Measurements from ENCODE around the gene KBTBD7.

The KBTBD7 gene

GRCh38 chr13:41193919-41194824 lies at the start of gene KBTBD7:
KBTBD7 (minus strand) TSS chr13:41194569; CDS start chr13:41194257, 312 bp downstream.
- DNase-seq (ENCODE audit: low read depth): peak; percentile 80

DNA sequence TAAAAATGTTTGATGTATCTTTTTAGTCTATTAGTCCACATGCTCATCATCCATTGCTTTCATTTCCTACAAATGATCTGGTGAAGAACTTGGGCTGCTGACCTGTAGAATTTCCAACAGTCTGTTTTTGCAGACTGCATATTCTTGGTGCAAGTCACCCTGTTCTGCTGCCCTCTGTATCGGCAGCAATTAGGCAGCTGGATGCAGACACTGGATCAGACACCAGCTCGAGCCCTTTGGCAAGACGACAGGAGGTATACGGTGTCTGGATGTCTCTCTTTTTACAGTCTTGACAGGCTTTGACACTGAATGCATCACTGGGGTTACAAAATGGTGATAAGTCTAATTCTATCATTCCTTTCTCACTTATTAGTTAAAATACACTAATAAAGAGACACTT lies 47.3 kb upstream of the KBTBD7 start:
- DNase-seq (ENCODE audit: low read depth): no peak

DNA sequence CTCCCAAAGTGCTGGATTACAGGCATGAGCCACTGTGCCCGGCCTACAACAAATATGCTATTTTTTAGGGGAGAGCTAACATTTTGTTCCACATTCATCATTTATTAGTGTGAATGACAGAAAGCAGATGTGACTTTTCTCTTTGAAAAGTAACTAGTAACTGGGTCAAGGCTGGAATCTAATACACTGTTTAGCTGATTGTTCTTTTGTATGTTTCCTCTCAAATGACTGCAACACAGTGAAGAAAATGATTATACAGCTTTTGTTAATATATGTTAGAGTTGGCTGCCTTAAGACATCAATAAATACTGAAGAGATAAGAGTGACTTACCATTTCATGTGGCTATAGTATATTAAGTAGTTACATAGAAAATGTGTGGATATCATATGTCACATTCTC lies 42.0 kb upstream of the KBTBD7 start:
- DNase-seq (ENCODE audit: low read depth): no peak

GRCh38 chr13:41232578-41233480 lies 38.5 kb upstream of the KBTBD7 start:
- DNase-seq (ENCODE audit: low read depth): no peak

DNA sequence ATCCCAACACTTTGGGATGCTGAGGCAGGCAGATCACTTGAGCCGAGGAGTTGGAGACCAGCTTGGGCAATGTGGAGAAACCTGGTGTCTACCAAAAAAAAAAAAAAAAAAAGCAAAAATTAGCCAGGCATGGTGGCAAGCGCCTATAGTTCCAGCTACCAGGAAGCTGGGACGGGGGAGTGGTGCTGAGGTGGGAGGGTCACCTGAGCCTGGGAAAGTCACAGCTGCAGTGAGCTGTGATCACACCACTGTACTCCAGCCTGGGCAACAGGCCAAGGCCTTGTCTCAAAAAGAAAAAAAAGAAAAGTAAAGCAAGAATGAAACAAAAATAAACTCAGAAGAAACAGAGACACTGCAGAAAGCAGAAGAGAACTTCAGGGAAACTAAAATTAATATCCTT lies 37.4 kb upstream of the KBTBD7 start:
- no peak for DNase-seq (ENCODE audit: low read depth)

GRCh38 chr13:41231025-41231677 lies 36.8 kb upstream of the KBTBD7 start:
- no peak for DNase-seq (ENCODE audit: low read depth)

- no peak for DNase-seq (ENCODE audit: low read depth)
Measured at GRCh38 chr13:41229356-41229755, 35.0 kb upstream of the KBTBD7 start.

- DNase-seq (ENCODE audit: low read depth): no peak
Measured at GRCh38 chr13:41224113-41225110, 30.0 kb upstream of the KBTBD7 start.

- peak; percentile 15 for DNase-seq (ENCODE audit: low read depth)
Measured at GRCh38 chr13:41222259-41222852, 28.0 kb upstream of the KBTBD7 start.

- no peak for DNase-seq (ENCODE audit: low read depth)
Measured at GRCh38 chr13:41220401-41220800, 26.0 kb upstream of the KBTBD7 start.

GRCh38 chr13:41216160-41216559 lies 21.8 kb upstream of the KBTBD7 start:
- DNase-seq (ENCODE audit: low read depth): no peak

DNA sequence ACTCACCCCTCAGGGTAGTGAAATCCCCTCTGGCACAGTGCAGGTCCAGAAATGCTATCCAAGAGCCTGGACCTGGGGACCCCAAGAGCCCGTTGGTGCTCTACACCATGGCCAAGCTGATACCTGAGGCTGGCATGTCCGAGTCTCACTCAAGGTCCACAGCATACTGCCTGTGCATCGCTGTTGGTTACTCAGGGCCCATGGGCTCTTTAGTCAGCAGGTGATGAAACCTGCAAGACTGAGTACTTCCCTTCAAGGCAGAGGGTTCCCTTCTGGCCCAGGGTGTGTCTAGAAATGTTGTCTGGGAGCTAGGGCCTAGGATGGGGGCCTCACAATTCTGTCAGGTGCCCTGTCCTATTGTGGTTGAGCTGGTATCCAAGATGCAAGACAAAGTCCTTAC lies 19.6 kb upstream of the KBTBD7 start:
- no peak for DNase-seq (ENCODE audit: low read depth)

GRCh38 chr13:41213316-41213715 lies 18.9 kb upstream of the KBTBD7 start:
- no peak for DNase-seq (ENCODE audit: low read depth)

GRCh38 chr13:41212881-41213280 lies 18.5 kb upstream of the KBTBD7 start:
- no peak for DNase-seq (ENCODE audit: low read depth)

GRCh38 chr13:41211062-41211461 lies 16.7 kb upstream of the KBTBD7 start:
- no peak for DNase-seq (ENCODE audit: low read depth)

DNA sequence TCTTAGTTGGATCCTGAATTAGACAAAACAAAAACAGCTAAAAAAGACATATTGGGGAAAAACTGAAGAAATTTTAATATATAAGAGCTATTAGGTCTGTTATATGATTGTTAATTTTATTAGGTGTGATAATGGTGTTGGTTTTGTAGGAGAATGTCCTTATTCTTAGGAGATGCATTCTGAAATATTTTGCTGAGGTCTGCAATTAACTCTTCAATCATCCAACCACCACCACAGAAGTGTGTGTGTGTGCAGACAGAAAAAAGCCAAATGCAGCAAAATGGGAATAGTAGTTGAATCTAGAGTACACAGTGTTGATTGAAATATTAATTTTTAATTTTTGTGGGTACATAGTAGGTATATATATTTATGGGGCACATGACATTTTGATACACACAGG lies 12.1 kb upstream of the KBTBD7 start:
- DNase-seq (ENCODE audit: low read depth): no peak

- no peak for DNase-seq (ENCODE audit: low read depth)
Measured at GRCh38 chr13:41203810-41204209, 9.4 kb upstream of the KBTBD7 start.

DNA sequence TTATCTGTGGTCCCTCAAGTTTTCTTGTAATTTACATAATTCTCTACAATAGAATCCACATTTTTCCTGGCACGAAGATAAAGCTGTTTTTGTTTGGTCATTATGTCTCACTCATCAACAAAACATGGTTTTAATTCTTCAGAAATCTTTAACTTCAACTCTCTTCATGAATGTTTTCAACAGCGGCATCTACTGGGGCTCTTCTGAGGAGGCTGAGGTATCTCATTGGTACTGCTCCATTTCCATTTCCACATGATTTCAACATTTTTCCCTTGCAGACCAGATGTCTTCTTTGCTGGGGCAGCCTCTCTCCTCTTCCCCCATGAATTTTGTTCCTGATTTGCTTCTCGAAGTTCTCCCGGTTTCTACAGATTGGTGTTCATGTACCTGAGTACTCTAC lies 5.8 kb upstream of the KBTBD7 start:
- DNase-seq (ENCODE audit: low read depth): no peak

DNA sequence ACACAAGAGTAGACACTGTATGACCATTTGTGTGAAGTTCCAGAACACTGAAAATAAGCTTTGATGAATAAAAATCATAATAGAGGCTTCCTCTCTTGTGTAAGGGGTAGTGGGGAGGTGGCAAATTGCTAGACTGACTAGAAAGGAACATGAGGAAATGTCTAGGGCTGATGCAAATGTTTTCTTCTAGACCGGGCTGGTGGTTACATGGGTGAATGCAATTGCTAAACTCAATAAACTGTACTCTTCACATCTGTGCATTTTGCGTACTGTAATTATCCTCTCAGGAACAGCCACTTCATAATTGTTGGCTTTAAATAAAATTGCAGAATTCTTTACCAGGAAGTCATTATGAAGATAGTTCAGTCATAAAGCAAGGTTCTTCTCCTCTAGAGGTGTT lies 5.2 kb upstream of the KBTBD7 start:
- DNase-seq (ENCODE audit: low read depth): no peak

GRCh38 chr13:41199079-41199478 lies 4.7 kb upstream of the KBTBD7 start:
- DNase-seq (ENCODE audit: low read depth): no peak

- DNase-seq (ENCODE audit: low read depth): no peak
Measured at GRCh38 chr13:41196620-41197019, 2.3 kb upstream of the KBTBD7 start.
